CD4-positive, alpha-beta T cell treated with Interleukin-17A for 1 hour (primary cell): ENCODE measurements around the gene TGOLN2.

Experiments used
- DNase-seq: peaks from one replicate; pipeline ENCODE4 v3.0.0-alpha.2; 2020

Gene TGOLN2

DNA sequence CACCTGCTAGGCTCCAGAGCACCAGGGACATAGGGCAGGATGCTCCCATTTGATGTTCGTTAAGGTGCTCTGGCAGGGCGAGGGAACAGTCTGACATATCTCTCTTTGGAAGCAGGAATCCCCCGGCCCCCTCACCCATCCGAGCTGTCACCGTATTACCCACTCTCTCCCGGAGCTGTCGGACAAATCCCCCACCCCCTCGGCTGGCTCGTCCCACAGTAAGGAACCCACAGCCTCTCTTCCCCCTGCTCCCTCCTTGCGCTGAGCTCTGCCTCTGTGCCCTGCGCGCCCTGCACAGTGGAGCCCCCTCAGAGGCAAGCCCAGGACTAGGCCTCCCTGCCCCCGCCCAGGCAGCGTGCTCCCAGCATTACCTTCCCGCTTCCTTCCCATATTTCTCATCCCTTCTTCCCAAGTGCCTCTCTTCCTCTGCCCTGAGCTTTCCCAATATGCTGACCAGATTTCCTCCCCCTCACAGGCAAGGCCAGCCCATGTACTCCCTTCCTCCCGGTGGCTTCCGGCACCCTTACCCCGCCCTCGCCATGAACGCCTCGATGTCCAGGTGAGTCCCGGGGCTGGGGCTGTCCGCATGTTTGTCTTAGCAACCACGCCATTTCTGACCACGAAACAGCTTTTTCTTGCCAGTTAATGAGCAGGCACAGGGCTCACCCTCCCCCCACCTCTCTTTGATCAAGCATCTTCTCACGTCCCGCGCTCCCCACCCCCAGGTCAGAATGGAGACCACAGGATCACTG lies 23.8 kb downstream of the TGOLN2 start:
- DNase-seq: no peak

DNA sequence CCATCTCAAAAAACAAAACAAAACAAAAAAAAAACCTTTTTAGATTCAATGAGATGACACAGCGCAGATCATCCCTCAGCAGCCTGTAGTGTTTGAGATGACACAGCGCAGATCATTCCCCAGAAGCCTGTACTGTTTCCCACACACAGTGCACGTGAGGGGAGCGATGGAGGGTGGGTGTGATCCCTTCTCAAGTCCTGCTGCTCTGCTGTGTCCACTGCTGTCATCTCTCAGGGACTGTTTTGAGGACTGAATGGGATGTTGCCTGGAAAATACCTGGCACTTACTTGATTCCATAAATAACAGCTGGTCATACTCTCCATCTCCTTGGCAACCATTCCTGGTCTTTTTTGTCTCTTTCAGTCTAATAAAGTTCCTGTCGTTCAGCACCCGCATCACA lies 25.7 kb downstream of the TGOLN2 start:
- DNase-seq: no peak

DNA sequence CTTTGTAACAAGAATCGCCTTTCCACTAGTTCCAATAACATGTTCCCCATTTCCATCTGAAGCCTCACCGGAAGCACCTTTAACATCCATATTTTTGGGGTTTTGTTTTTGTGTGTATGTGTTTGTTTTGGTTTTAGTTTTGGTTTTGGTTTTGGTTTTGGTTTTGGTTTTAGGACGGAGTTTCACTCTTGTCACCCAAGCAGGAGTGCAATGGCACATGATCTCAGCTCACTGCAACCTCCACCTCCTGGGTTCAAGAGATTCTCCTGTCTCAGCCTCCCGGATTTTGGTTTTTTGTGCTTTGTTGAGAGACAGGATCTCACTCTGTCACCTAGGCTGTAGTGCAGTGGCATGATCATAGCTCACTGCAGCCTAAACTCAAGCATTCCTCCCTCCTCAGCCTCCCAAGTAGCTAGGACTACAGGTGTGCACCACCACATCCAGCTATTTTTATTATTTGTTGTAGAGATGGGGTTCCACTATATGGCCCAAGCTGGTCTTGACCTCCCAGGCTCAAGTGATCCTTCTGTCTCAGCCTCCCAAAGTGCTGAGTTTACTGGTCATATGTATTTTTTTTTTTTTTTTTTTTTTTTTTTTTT lies 36.3 kb downstream of the TGOLN2 start:
- peak; percentile 58 for DNase-seq

DNA sequence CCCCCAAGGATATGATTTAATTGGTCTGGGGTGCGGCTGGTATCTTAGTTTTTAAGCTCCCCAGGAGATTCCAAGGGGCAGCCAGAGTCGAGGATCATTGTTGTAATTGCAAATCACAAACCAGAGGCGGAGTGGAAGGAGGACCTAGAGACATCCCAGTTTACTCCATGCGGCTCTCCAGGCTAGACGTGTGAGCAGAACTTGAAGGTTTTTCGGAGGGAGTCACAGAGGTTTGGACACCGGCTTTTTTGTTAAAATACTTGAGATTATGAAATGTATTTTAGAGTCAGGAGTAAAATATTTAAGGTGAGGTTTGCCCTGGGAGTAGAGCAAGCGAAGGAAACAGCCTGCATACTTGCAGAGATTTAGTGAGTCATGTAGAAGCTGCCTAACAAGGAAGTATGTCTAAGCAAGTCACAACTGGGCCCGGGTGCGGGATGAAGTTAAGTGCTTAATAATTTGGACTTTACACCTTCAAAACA lies 39.5 kb downstream of the TGOLN2 start:
- DNase-seq: no peak

DNA sequence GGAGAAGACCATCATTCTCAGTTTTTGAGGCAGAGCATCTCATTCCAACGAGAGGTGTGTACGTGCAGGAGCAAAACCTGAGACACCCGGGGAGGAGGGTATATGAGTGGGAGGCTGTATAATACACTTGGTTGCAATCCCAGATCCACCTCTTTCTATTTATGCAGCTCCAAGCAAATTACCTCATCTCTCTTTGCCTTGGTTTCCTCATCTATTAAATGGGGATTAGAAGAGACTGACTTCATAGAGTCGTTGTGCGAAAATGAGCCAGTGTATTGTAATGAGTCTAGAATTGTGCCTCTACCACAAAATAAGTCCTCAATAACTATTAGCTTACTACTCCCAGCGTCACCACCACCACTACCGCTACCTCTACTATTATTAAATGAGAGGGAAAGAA lies 40.1 kb downstream of the TGOLN2 start:
- DNase-seq: no peak

DNA sequence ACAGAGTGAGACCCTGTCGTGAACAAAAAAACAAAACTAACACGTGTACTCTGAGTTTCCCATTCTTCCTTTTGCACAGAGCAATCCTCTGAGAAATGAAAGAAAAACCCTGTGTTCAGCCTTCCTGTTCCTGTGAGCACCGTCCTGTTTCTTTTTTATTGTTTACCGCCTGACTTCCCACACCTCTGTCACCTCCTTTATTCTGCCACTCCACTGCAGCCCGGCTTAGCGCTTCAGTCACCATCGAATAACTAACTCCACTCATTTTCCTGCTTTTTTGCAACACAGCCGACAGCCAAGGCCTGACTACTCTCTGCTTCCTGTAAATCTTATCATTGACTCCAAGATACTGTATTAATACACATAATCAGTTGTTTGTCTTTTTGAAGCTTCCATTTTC lies 40.9 kb downstream of the TGOLN2 start:
- no peak for DNase-seq

DNA sequence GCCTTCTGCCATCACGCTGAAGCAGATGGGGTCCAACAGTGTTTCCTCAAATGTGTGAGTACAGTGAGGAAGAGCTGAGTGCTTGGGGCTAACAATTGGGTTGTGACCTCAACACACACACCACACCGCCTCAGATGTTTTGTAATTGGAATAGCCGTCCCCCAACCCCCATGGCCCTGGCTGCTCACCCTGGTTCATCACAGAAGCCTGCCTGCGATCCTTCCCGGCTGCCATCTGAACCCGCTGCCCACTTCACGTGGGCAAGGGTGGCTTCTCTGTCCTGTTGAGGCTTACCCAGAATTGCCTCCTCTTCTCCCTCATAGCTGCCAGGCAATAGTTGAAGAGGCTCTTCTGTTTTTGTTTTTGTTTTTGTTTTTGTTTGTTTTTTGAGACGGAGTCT lies 44.1 kb downstream of the TGOLN2 start:
- no peak for DNase-seq

DNA sequence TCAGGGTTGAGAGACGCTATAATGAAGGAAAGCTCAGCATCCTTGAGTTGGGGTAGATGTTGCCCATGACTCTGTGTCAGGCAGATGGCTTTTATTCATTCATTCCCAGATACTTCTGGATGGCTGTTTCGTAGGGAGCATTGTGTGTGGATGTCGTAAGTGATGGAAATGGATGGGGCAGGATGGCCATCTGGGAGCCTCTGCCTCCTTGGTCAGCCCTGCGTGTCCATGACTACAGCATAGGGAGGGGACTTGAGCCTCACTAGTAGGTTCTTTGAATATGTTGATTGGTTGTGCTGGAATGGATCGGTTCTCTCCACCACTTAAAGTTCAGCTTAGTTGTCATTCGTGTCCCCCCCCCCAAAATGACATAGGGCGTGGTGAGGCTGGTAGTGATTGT lies 44.9 kb downstream of the TGOLN2 start:
- no peak for DNase-seq

DNA sequence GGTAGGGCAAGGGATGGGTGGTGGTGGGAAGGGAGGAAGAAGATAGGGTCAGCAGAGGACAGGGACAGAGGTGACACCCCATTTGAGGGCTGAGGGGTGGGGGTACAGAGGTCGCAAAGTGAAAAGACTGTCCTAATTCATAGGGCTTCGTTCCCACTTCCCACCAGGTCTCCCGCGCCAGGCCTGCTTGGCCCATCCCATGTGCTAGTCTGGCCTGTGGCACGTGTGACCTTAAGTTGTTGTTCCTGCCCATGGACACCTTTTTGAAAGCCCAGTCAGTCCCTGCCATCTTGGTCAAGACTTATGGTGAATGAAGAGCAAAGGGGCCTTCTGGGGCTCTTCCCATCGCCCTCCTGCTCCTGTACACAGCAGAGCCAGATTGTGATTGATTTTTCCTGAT lies 46.2 kb downstream of the TGOLN2 start:
- no peak for DNase-seq

DNA sequence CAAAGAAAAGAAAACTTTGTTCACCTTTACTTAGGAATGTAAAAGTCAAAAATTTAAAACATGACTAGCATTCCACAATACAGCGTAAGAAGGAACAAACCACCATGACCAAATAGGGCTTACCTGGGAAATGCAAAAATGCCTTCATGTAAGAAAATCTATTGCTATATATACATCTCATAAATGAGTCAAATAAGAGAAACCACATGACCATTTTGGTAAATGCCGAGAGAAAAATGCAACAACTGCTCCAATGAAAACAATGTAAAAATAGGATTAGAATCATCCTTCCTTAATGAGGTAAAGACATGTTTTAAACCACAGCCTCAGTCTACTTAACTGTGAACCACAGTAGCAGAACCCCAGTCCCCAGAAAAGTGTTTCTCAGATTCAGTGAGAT lies 49.4 kb downstream of the TGOLN2 start:
- DNase-seq: no peak

DNA sequence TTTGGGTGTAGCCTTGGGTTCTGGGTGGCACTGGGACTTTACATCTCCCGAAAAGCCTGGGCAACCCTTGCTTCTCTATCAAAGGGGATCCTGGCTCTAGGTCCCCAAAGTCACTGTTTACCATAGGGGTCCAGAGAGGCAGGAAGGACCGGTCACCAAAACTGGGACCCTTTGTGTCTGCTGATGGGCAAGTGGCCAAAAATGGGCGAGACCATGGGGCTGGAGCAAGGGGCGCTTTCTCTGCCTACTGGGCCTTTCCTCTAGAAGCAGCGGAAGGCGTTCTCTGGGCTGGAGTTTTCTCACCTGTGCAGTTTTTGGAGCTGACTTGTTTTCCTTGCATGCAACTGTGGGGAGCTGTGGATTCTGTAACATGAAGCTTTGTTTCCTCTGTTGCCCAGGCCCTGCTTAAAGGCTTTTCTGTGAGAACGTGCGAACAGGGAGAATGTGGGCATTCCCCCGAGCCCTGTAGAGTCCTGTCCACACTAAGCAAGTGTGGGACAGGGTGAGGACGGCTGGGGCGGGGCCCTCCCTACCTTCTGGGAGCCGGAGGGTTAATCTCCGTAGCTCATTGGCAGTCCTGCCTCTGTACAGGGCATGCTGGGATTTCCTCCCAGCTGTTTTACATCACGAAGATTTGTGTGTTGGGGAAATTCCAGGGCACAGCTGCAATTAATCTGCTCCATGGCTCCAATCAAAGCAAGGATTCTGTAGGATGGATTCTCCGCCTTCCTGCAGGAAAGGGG lies 50.2 kb downstream of the TGOLN2 start:
- DNase-seq: no peak

DNA sequence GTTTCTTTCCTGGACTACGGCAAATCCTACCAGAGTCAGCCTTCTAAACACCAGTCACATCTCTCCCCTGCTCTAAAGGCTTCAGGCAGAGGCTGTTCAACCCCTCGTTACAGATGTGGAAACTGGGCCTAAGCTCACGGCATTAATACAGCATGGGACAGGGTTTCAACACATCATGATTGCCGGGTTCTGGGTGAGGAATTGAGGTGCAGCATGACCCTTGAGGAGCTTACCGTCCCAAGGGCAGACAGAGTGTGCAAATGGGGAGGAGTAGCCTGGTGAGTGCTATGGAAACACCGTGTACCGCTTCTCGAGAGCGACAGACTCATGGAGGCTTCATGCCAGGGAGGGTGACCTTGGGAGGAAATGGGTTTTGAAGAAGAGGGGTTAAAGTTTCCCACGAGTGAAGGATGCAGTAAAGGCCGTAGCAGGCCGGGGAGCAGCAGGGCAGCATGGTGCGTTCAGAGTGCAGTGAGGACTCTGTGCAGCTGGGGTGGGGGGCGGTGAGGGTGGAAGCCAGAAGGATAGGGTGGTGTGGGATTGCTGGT lies 51.1 kb downstream of the TGOLN2 start:
- DNase-seq: no peak

DNA sequence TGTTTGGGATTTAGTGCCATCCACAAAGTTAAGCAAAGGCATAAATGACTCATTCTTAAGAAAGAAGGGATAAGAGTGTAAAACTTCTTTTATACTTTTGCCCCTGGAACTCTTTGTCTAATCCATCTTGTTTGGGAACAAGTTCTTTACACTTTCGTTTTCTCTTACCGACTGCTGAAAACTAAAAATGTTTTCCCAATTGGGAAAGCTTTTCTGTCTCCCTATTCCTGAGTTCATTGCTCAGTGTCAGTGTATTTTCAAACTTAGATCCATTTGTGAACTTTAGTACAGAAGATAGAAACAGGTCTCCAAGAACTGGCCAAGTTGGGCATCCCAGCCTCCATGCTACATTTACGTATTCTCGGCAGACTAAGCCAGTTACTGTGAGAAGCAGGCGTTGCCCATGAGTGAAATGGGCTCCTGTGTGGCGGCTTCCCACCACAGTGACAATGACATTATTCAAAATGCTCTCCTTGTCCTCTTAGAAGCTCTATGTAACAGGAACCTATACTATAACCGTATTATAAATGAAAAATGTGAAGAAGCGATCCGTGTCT lies 51.7 kb downstream of the TGOLN2 start:
- DNase-seq: no peak

DNA sequence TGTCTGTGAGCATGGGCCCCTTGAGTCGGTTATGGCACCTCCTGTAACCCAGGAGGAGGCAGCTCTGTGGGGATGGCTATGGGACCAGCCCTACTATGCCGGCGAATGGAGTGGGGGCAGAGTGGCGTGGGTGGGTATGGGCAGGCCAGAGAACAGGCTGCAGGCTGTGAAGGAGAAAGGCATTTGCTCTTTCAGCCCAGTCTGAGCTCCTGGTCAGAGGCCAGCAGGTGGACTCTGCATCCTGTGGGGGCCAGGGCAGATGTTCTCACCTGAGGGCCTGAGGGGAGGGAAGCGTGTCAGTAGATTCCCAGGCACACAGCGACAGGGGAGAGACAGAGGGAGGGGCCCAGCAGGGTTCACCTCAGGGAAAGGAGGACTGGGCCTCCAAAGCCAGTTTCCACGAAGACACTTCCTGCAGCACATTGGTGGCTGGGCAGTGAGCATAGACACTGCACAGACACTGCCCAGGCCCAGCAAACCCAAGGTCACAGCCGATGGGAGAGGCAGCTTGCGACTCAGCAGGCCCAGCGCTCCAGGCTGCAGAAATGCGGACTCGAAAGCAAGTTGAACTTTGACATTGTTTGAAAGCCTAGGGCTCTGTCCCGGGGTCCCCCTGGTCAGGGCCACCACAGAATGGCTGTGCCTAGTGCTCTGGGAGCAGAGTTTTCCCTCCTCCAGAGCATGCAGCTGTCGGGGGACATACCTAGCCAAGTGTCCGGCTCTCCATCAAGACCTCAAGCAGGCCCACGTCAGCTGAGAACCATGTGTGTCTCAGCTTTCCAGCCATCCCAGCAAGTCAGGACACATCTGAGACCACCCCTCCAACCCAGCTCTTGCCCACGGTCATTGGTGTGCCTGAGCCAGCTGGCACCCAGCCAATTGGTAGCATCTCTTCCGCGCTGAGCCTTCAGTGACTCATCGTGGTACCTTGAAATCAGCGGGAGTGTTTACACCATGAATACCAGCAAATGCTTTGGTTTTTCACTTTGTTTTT lies 53.8 kb downstream of the TGOLN2 start:
- DNase-seq: no peak

DNA sequence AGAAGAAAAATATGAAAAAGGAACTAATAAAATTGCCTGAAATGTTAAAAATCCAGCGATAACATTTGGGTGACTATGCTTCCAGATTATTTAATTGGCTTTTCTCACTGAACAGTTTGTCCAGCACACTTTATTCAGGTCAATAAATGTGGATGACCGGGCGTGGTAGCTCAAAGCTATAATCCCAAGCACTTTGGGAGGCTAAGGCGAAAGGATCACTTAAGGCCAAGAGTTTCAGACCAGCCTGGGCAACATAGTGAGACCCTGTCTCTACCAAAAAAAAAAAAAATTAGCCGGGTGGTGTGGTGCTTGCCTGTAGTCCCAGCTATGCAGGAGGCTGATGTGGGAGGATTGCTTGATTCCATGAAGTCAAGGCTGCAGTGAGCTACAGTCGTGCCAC lies 55.4 kb downstream of the TGOLN2 start:
- no peak for DNase-seq

DNA sequence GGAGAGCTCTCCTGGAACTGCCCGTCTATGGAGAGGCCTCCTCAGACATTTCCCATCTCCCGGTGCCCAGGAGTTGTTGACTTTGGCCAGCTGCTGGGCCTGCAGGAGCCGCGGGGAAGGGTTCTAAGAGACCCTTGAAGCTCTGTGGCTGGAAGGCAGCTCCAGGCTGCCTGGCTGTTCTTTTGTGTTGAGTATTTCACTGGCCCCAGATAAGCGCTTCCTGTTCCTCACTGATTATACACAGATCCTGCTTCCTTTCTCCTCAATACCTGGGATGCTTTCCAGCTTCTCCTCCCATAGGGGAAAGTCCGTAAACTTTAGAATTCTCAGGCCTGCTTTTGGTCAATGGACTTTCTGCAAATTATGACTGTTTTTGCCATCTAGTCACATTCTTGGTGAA lies 57.8 kb downstream of the TGOLN2 start:
- DNase-seq: no peak
